KOPT-K1 (cell line): ENCODE measurements around the gene NECTIN2.

Experiments used
- H3K27ac ChIP-seq: fragments of 200-600 bp; sonication (generic); 2 replicates; pipeline ENCODE4 v1.5.1; 2016; ENCODE audit warnings: antibody characterized with exemption, mild to moderate bottlenecking, low read depth, low read length; ENCODE audit not compliant: poor library complexity, severe bottlenecking
- H3K36me3 ChIP-seq: fragments of 200-600 bp; sonication (generic); 2 replicates; pipeline ENCODE4 v1.5.1; 2017; ENCODE audit warnings: antibody characterized with exemption, mild to moderate bottlenecking, low read length, moderate library complexity; ENCODE audit not compliant: insufficient read depth
- H3K9me3 ChIP-seq: fragments of 200-600 bp; sonication (generic); 2 replicates; pipeline ENCODE4 v1.5.1; 2017; ENCODE audit warnings: antibody characterized with exemption, low read length, mild to moderate bottlenecking; ENCODE audit not compliant: insufficient read depth, poor library complexity, severe bottlenecking

The NECTIN2 gene

DNA sequence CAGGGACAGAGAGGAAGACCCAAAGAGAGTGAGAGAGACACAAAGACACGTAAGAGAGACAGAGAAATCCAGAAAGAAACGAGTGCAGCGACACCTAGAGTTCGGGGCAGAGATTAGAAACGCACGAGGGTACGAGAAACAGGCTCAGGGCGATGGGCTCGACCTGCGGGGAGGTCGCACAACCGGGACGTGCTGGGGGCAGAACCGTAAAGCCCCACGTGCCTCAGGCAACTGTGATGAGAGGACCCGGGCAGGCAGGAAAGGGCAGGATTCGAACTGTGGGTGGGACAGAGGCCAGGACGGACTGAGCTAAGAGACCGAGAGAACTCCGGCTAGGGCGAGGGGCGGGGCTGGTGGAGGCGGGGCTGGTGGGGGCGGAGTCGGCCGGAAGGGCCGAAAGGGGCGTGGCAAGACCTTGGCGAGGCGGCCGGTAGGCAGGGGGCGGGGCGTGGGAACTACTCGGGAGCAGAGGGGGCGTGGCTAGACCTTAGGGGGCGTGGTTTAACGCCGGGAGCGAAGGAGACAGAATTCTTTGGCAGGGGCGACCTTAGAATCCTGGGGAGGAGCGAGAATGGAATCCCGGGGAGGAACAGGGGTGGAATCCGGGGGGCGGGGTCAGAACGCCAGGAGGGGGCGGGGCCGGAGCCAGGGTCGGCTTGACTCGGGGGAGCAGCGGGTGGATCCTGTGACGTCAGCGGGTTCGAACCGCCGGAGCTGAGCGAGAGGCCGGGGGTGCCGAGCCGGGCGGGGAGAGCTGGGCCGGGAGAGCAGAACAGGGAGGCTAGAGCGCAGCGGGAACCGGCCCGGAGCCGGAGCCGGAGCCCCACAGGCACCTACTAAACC, at the start of gene NECTIN2:
Gene NECTIN2, plus strand, starts transcription at position 686 of the 843 bp plus-strand sequence. CDS start 229 bp downstream, outside the sequence.
- Histone ChIP-seq H3K27ac (no peak within 1 kb of the TSS), H3K36me3 (no peaks in the 10 kb centered on the region), H3K9me3 (no peaks in the 10 kb centered on the region)

DNA sequence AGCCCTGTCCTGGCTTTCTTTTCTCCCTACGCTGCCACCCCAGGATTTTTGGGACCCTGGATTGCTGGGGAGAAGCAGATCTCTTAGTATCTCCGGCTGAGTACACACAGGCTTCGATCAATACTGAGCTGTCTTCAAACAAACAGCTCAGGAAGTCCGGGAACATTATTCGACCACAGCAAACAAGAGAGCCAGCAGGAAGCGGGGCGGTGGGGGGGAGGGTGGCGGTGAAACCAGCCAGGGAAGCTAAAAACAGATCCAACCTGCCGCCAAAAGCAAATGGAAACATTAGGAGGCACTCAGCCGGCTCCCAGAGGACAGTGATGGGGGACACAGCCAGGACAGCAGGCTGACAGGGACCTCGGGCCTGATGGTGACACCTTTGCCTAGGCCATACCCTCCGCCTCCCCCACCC, 49.4 kb upstream of the NECTIN2 start:
- no peak overlapping the region for H3K27ac ChIP-seq
- H3K36me3 ChIP-seq: no peaks in the 10 kb centered on the region
- no peaks in the 10 kb centered on the region for H3K9me3 ChIP-seq

DNA sequence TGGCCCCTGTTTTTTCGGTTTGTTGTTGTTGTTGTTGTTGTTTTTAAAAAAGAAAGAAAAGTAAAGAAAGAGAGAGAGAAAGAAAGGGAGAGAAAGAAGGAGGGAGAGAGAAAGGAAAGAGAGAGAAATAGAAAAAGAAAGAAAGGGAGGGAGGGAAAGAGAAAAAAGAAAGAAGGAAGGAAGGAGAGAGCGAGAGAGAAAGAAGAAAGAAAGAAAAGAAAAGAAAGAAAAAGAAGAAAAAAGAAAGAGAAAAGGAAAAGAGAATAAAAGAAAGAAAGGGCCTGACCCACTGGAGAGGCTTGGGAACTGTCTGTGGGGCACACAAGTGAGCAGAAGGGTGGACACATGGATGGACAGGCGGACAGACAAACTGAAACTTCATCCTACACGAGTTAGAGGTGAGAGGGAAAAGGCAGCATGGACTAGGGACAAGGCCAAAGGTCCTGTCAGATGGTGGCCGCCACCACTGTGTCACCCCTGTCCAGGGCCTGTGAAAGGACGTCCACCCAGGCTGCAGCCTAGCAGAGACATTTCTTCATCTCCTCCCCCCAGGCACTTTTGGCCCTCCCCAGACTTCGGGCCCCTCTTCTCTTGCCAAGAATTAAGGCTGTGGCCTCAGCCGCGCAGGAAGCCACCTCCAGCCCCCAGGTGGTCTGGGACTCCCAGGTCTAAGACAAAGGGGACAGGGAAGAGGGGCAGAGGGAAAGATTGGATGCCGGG, 46.3 kb upstream of the NECTIN2 start:
- Histone ChIP-seq H3K27ac (no peak overlapping the region), H3K36me3 (no peaks in the 10 kb centered on the region), H3K9me3 (no peaks in the 10 kb centered on the region)

DNA sequence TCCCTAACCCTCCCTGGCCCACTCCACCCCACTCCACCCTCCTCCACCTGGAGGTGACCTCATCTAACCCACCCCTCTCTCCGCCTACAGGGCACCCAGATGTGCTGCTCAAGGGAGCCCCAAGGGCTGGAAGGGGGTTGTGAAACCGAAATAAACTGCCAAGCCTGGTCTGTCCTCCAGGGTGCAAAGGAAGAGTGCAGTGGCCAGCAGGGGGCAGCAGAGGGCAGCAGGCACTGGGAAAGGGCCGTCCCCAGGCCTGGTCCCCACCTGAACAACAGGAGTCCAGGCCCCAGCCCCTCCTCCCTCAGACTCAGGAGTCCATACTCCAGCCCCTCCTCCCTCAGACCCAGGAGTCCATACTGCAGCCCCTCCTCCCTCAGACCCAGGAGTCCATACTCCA, 45.6 kb upstream of the NECTIN2 start:
- Histone ChIP-seq H3K9me3 (no peaks in the 10 kb centered on the region), H3K27ac (no peak overlapping the region), H3K36me3 (no peaks in the 10 kb centered on the region)

DNA sequence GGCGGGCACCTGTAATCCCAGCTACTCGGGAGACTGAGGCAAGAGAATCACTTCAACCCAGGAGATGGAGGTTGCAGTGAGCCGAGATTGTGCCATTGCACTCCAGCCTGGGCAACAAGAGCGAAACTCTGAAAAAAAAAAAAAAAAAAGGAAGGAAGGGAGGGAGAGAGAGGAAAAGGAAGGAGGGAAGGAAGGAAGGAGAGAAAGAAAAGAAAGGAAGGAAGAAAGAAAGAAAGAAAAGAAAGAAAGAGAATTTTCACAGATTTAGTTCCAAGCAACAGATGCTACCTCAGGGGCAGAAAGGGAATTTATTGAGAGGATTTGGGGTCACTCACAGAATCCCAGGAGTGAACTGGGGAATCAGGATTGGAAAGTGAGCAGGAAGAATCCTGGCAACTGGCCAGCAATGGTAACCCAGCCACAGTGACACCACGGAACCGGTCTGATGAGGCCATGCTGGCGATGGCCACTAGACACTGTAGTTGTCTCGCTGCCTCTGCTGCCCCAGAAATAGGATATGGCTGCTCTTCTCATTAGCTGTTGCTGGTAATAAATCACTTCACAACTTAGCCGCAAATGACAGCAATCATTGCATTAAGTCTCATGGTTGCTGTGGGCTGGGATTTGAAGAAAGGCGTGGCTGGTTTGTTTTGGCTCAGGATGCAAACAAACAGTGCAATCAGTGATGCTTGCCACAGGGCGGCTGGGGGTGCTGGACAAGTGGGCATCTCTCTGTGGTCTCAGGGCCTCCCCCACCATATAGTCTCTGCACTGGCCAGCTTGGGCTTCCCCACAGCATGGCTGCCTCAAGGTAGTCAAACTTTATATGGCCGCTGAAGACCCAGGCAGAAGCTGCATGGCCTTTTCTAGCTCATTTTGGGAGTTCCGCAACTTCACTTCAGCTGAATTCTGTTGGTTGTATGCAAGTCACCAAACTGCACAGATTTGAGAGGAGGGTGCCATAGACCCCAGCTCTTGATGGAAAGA, 42.4 kb upstream of the NECTIN2 start:
- Histone ChIP-seq H3K9me3 (no peaks in the 10 kb centered on the region), H3K27ac (no peak overlapping the region), H3K36me3 (no peaks in the 10 kb centered on the region)

DNA sequence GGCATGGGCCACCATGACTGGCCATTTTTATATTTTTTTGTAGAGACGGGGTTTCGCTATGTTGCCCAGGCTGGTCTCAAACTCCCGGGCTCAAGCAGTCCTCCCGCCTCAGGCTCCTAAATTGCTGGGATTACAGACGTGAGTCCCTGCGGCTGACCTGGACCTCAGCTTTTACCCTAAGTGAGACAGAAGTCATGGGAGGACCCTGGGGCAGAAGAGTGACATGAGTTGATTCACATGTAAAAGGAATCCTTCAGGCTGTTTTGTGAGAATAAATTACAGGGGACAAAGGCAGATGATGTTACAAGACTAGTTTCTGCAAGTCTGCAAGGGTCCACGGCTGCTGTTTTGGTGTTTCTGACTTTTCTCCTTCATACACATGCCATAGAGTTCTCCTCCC, 39.8 kb upstream of the NECTIN2 start:
- Histone ChIP-seq H3K27ac (no peak overlapping the region), H3K36me3 (no peaks in the 10 kb centered on the region), H3K9me3 (no peaks in the 10 kb centered on the region)

DNA sequence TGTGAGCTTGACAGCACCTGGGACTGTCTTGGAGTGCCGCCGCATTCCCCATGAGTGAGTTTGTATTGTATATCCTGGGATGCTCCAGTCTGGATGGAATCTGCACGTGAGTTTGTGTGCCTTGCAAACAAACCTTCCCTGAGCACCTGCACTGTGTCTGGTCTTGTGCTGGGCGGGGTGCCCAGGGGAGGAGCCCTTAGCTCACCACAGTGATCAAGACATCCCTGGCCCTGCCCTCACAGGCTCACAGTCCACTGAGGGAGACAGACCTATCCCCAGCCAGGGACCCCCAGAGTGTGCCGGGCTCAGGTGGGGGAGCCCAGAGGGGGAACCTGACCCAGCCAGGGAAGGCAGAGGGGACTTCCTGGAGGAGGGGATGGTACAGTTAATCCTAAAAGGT, 38.9 kb upstream of the NECTIN2 start:
- Histone ChIP-seq H3K27ac (no peak overlapping the region), H3K9me3 (no peaks in the 10 kb centered on the region), H3K36me3 (no peaks in the 10 kb centered on the region)

DNA sequence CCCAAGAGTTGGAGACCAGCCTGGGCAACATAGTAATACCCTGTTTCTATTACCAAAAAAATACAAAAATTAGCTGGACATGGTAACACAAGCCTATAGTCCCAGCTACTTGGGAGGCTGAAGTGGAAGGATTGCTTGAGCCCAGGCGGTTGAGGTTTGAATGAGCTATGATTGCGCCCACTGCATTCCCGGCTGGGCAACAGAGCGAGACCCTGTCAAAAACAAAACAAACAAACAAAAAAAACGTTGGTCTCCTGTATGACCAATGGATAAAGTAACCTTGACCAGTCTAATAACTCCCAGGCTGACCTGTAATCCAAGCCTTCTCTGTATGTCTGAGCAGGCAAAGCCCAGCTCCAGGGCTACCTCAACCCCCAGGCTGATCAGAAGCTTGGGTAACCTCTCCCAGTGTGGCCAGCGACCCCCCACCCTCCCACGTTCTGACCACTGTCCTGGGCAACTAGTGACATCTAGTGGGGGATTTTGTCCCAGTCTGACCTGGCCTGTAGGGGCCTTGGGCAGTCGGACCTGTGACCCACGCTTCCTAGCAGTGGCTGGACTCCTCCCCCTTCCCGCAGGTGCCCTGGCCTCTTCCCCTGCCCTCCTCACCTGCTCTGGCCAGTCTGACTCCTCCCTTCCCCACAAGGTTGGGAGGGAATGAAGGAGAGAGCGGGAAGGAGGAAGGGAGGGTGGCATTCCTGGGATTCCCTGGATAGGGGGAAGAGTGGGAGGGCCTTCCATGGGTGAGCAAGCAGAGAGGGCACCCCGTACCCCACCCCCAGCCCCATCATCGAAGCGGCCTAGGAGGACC, 38.2 kb upstream of the NECTIN2 start:
- Histone ChIP-seq H3K36me3 (no peaks in the 10 kb centered on the region), H3K27ac (no peak overlapping the region), H3K9me3 (no peaks in the 10 kb centered on the region)

DNA sequence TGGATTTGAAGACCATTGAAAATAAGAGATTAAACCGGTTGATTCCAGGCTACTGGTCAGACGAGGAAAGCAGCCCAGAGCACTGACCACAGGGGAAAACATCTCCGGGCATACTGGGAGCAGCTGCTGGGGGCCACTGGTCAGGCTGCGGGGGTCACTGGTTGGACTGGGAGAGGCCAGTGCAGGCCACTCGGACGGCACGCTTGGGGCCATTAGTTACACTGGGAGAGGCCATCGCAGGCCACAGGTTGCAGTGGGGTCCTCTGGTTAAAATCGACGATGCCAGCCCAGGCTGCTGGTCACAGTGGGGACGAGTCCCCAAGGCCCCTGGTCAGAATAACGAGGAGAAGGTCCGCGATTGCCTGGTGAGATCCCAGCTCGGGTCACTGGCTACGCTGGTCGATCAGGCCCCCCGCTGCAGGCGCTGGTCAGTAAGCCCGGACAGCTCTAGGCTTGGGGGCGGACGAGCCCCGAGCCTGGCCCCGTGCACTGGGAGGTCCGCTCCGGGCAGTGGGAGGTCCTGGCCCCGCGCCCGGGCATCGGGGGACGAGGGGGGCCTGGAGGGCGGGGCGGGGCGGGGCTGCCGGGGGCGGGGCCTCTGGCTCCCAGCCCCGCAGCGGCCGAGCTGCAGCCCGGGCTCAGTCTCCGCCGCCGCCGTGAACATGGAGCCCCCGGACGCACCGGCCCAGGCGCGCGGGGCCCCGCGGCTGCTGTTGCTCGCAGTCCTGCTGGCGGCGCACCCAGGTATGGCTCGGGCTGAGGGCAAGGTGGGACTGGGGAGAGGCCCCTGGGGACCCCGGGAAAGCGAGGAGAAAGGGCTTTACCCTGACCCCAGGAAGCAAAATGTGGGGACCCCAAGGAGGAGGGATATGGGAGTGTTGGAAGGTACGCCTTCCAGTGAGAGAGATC, 37.4 kb upstream of the NECTIN2 start, which contains the start of gene BCAM:
Gene BCAM, plus strand, starts transcription at position 641 of the 909 bp plus-strand sequence. Its CDS starts 22 bp downstream, at position 663.
- no peaks in the 10 kb centered on the region for H3K9me3 ChIP-seq
- no peak within 1 kb of the TSS for H3K27ac ChIP-seq

DNA sequence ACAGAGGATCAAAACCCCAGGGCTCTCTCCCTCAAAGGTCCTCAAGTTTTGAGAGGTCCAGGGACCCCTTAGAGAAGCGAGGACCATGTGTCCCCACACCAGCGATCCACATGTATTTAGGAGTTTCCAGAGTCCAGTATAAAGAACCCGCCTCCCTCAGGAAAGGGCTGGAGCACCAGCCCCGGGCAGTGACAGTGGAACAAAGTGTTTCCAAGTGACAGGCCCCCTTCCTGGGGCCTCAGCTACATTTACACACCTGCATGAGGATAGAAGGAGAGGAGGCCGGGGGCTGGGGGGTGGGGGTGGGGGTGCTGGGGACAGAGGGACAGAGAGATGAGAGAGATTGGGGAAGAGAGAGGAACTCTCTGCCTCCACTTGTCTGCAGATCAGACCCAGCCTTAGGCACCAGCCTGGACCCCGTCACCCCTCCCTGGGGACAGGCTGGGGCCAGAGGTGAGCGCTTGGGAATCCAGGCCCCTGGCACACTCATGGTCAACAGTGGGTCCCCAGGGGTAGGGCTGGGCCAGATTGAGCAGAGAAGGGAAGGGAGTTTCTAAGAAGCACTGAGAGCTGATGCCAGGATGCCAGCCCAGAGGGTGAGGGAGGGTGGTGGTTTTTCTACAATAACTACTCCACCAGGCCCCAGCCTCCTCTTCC, 36.4 kb upstream of the NECTIN2 start:
- Histone ChIP-seq H3K36me3 (no peaks in the 10 kb centered on the region), H3K9me3 (no peaks in the 10 kb centered on the region), H3K27ac (no peak overlapping the region)

More for the DNA sequence above, 37.4 kb upstream of the NECTIN2 start, which contains the start of gene BCAM:
- H3K36me3 ChIP-seq: no peaks in the 10 kb centered on the region

DNA sequence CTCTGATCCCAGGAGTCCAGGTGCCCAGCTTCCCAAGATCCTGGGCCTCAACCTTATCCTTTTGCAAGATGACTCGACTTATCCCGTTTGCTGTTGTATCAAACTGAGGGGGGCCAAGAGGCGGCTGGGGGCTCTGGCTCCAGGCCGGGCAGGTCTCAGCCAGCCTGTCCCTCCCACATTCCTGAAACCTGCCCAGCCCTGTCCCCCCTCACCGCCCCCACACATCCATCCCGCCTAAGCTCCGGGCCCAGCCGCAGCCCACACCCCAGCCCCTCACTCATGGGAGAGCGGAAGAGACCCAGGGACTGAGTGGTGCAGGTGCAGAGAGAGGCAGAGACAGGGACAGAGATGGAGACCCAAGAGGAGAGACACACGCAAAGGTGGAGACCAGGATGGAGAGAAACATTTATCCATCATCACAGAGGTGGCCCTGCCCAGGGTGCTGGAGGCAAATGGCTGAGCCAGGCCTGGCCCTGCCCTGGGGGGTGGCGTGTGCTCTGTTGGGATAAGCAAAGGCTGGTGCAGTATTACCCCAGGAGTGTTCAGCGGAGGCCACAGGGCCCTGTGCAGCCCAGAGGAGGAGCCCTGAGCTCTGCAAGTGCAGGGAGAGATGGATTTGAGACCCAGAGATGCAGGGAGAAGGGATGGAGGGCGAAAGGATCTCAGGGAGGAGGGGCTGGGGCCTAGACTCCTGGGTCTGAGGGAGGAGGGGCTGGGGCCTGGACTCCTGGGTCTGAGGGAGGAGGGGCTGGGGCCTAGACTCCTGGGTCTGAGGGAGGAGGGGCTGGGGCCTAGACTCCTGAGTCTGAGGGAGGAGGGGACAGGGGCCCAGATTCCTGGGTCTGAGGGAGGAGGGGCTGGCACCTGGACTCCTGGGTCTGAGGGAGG, 35.6 kb upstream of the NECTIN2 start:
- H3K9me3 ChIP-seq: no peaks in the 10 kb centered on the region
- no peak overlapping the region for H3K27ac ChIP-seq
- H3K36me3 ChIP-seq: no peaks in the 10 kb centered on the region

DNA sequence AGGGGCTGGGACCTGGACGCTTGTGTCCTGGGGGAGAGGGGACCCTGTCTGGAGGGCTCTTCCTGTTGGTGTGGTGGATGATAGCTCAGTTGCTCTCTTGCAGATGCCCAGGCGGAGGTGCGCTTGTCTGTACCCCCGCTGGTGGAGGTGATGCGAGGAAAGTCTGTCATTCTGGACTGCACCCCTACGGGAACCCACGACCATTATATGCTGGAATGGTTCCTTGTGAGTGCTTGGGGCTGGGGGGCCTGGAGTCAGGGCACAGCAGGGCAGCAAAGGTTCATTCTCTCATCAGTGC, 35.0 kb upstream of the NECTIN2 start:
- Histone ChIP-seq H3K9me3 (no peaks in the 10 kb centered on the region), H3K36me3 (no peaks in the 10 kb centered on the region), H3K27ac (no peak overlapping the region)
